ENCODE results near the gene PLSCR3. TPM values are rescaled to one million over a fixed set of nuclear protein-coding genes. Genes with fewer than 3 reads are reported as not detected.
A peak's percentile ranks its signal among the peaks of the same experiment; 100 is the strongest.

The PLSCR3 gene
- total RNA-seq, 4 donors from 2014 or later, result 13.2 to 32.4 (median 18.4) TPM

GRCh38 chr17:7384489-7385081 is 9.7 kb downstream of the PLSCR3 start:
- 75 to 100% methylated on average over 4 to 23 of the region's 23 CpGs for WGBS, 2 donors (ENCODE audit: low coverage in 1 of 2)
- Histone ChIP-seq H3K9me3 (no peaks in the 10 kb centered on the region), H3K36me3 (no peaks in the 10 kb centered on the region), H3K27ac (peak overlapping the region; percentile 14 to 60 (median 40)), H3K4me1 (peaks cover 6 to 22% (median 22%) of the 10 kb centered on the region in 4 donors), H3K27me3 (no peaks in the 10 kb centered on the region), H3K4me3 (peak overlapping the region in 3 of 4 donors; percentile 22 to 40 (median 31))
- no peak for DNase-seq
- in situ Hi-C loops (cut with MboI; ENCODE audit: low pct_ligation_motif_present in 1 of 4, low pct_unique_long_range_greater_than_20kb in 1 of 4, low sequenced_read_pairs in 3 of 4), result no loop called here
- TF ChIP-seq POLR2AphosphoS5 (IDR thresholded peaks at IDR 0.05), result no peak
- no peak for TF ChIP-seq POLR2A (IDR thresholded peaks at IDR 0.05)
- no peak for TF ChIP-seq CTCF (IDR thresholded peaks at IDR 0.05)
- no peak for TF ChIP-seq EP300 (IDR thresholded peaks at IDR 0.05; ENCODE audit: low read depth)
- intact Hi-C loops (cut with DNase I; ENCODE audit: low total_unique reads), result no loop called here

- Histone ChIP-seq H3K27ac (peak overlapping the region; percentile 14 to 60 (median 40)), H3K4me3 (peak overlapping the region; percentile 1 to 40 (median 26)), H3K4me1 (peaks cover 6 to 22% (median 22%) of the 10 kb centered on the region in 4 donors), H3K36me3 (no peaks in the 10 kb centered on the region), H3K27me3 (no peaks in the 10 kb centered on the region), H3K9me3 (no peaks in the 10 kb centered on the region)
- in situ Hi-C loops (cut with MboI; ENCODE audit: low pct_ligation_motif_present in 1 of 4, low pct_unique_long_range_greater_than_20kb in 1 of 4, low sequenced_read_pairs in 3 of 4), result no loop called here
- intact Hi-C loops (cut with DNase I; ENCODE audit: low total_unique reads), result no loop called here
- no peak for TF ChIP-seq EP300 (IDR thresholded peaks at IDR 0.05; ENCODE audit: low read depth)
- TF ChIP-seq POLR2A (IDR thresholded peaks at IDR 0.05), result no peak
- TF ChIP-seq CTCF (IDR thresholded peaks at IDR 0.05), result no peak
- peak in 1 of 3 donors; percentile 7 for TF ChIP-seq POLR2AphosphoS5 (IDR thresholded peaks at IDR 0.05)
- DNase-seq, result peak; percentile 54
- WGBS, 2 donors (ENCODE audit: low coverage in 1 of 2), result 70% methylated on average over 55 of the region's 65 CpGs; no CpG with 5 or more reads in 1 of the 2 donors
Measured at GRCh38 chr17:7383742-7384488, 10.4 kb downstream of the PLSCR3 start.

GRCh38 chr17:7383371-7383741 is 11.0 kb downstream of the PLSCR3 start:
- TF ChIP-seq POLR2AphosphoS5 (IDR thresholded peaks at IDR 0.05), result no peak
- no peak for TF ChIP-seq EP300 (IDR thresholded peaks at IDR 0.05; ENCODE audit: low read depth)
- TF ChIP-seq POLR2A (IDR thresholded peaks at IDR 0.05), result no peak
- TF ChIP-seq CTCF (IDR thresholded peaks at IDR 0.05), result no peak
- intact Hi-C loops (cut with DNase I; ENCODE audit: low total_unique reads) (no loop called here), in situ Hi-C loops (cut with MboI; ENCODE audit: low pct_ligation_motif_present in 1 of 4, low pct_unique_long_range_greater_than_20kb in 1 of 4, low sequenced_read_pairs in 3 of 4) (no loop called here)
- no peaks in the 10 kb centered on the region for H3K27me3 ChIP-seq
- H3K4me1 ChIP-seq, result peaks cover 6 to 22% (median 22%) of the 10 kb centered on the region in 4 donors
- H3K9me3 ChIP-seq, result no peaks in the 10 kb centered on the region
- no peaks in the 10 kb centered on the region for H3K36me3 ChIP-seq
- WGBS, 2 donors (ENCODE audit: low coverage in 1 of 2), result 89% methylated on average over 11 of the region's 11 CpGs; no CpG with 5 or more reads in 1 of the 2 donors
- peak overlapping the region in 2 of 4 donors; percentile 31 to 40 for H3K4me3 ChIP-seq
- no peak overlapping the region for H3K27ac ChIP-seq
- no peak for DNase-seq

- TF ChIP-seq CTCF (IDR thresholded peaks at IDR 0.05) (no peak), POLR2AphosphoS5 (IDR thresholded peaks at IDR 0.05) (no peak), EP300 (IDR thresholded peaks at IDR 0.05; ENCODE audit: low read depth) (no peak), POLR2A (IDR thresholded peaks at IDR 0.05) (no peak)
- H3K4me1 ChIP-seq, result peaks cover 6 to 22% (median 22%) of the 10 kb centered on the region in 4 donors
- DNase-seq, result no peak
- WGBS, 2 donors (ENCODE audit: low coverage in 1 of 2), result 92 to 100% methylated on average over 1 to 10 of the region's 10 CpGs
- H3K4me3 ChIP-seq, result no peak overlapping the region
- in situ Hi-C loops (cut with MboI; ENCODE audit: low pct_ligation_motif_present in 1 of 4, low pct_unique_long_range_greater_than_20kb in 1 of 4, low sequenced_read_pairs in 3 of 4) (no loop called here), intact Hi-C loops (cut with DNase I; ENCODE audit: low total_unique reads) (no loop called here)
- no peak overlapping the region for H3K27ac ChIP-seq
- H3K27me3 ChIP-seq, result no peaks in the 10 kb centered on the region
- no peaks in the 10 kb centered on the region for H3K36me3 ChIP-seq
- H3K9me3 ChIP-seq, result no peaks in the 10 kb centered on the region
Measured at GRCh38 chr17:7382901-7383300, 11.4 kb downstream of the PLSCR3 start.
